Rectal smooth muscle tissue (tissue), 1 donor: ENCODE measurements around the gene UNC5C.

Experiments used
- H3K27ac ChIP-seq: one replicate; pipeline ENCODE4 v1.7.0; 2013; ENCODE audit warnings: low read depth, low read length, inconsistent platforms
- H3K27me3 ChIP-seq: one replicate; pipeline ENCODE4 v1.7.0; 2013; ENCODE audit warnings: low read length; ENCODE audit not compliant: control insufficient read depth, insufficient read depth
- H3K36me3 ChIP-seq: one replicate; pipeline ENCODE4 v1.7.0; 2013; ENCODE audit warnings: low read length; ENCODE audit not compliant: control insufficient read depth, insufficient read depth
- H3K4me1 ChIP-seq: one replicate; pipeline ENCODE4 v1.7.0; 2013; ENCODE audit warnings: low read length; ENCODE audit not compliant: control insufficient read depth, insufficient read depth
- H3K4me3 ChIP-seq: one replicate; pipeline ENCODE4 v1.7.0; 2013; ENCODE audit warnings: low read length
- H3K9ac ChIP-seq: one replicate; pipeline ENCODE4 v1.7.0; 2013; ENCODE audit warnings: low read length

Gene UNC5C

DNA sequence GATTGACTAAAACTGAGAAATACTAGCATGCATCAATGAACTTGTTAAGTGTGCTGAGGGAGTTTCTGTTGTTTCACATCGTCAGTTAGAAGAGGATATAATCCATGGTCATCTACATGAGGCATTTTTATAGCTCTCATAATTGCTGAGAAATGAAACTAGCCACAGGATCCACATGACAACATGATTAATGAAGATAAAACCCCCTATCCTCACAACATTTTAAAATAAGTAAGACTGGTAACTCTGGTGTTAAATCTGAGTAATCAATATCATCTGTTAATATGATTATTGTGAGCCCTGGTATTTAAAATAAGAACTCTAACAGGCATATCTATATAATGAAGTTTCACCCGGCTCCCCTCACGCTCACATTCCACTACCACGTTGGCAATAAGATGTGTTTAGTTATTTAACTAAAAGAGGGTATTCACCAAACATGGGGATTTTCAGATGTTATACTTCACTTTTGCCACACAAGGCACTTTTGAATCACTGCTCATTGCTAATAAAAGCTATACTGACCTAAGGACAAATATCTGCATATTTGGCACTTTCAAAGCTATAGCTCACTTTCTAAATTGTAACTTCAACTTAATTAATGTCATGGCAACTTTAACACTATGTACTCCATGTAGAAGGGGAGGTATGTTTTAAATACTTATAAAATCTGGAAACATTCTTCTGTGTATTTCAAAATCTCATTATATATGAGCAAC is 6.7 kb downstream of the UNC5C start:
- Histone ChIP-seq H3K27ac (no peak overlapping the region), H3K4me1 (no peaks in the 10 kb centered on the region), H3K36me3 (no peaks in the 10 kb centered on the region), H3K4me3 (no peak overlapping the region), H3K27me3 (peaks cover 2% of the 10 kb centered on the region), H3K9ac (no peak overlapping the region)

DNA sequence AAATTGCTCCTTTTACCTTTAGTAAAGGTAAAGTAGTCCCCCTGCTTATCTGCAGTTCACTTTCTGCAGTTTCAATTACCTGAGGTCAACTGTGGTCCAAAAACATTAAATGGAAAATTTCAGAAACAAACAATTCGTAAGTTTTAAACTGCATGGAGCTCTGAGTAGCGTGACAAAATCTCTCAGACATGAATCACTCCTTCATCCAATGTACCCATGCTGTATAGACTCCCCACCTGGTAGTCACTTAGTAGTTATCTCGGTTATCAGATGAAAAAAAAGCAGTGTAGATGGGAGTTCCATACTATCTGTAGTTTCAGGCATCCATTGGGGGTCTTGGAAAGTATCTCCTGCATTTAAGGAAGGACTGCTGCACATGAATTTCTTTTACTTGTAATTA is 7.7 kb downstream of the UNC5C start:
- H3K4me1 ChIP-seq: no peaks in the 10 kb centered on the region
- no peak overlapping the region for H3K9ac ChIP-seq
- no peak overlapping the region for H3K4me3 ChIP-seq

DNA sequence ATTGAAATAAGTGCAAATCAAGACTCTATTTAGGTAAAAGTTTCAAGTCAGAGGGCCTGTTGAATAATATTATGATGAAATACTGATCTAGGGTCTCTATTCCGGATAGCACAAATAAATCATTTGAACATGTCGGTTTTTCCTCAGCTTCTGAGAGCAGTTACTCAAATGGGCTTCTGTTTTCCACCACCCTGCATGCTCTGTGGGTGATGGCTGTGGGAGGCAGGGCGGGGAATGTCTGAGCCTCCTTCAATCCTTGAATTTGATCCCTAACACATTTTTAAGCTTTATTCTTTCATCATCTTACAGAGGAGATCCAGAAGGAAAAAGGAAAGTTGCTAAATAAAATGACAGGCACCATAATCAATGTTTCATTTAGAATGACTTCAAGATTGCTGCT is 8.5 kb downstream of the UNC5C start:
- Histone ChIP-seq H3K36me3 (no peaks in the 10 kb centered on the region), H3K4me1 (no peaks in the 10 kb centered on the region), H3K4me3 (no peak overlapping the region), H3K27me3 (no peaks in the 10 kb centered on the region), H3K27ac (no peak overlapping the region), H3K9ac (no peak overlapping the region)

More for the DNA sequence above, 7.7 kb downstream of the UNC5C start:
- Histone ChIP-seq H3K36me3 (no peaks in the 10 kb centered on the region), H3K27me3 (no peaks in the 10 kb centered on the region), H3K27ac (no peak overlapping the region)

DNA sequence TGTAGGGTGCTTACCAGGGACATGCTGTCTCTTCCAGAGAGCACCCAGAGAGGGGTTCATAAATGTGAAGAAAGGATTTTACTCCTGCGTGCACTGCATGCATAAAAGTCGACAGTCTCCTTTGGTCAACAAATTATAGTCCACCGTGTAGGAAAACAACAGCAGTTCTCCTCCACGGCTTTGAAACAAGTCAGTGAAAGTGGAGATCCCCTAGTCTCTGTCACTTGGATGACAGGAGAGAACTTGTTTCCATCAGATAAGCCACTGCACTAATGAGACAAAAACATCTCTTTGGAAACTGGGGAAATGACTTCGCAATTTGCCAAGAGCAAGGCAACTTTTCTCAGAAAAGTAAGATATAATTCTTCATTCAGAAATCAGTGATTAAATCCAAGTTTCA is 9.7 kb downstream of the UNC5C start:
- Histone ChIP-seq H3K36me3 (no peaks in the 10 kb centered on the region), H3K27me3 (no peaks in the 10 kb centered on the region), H3K9ac (no peak overlapping the region), H3K4me1 (no peaks in the 10 kb centered on the region), H3K4me3 (no peak overlapping the region), H3K27ac (no peak overlapping the region)

DNA sequence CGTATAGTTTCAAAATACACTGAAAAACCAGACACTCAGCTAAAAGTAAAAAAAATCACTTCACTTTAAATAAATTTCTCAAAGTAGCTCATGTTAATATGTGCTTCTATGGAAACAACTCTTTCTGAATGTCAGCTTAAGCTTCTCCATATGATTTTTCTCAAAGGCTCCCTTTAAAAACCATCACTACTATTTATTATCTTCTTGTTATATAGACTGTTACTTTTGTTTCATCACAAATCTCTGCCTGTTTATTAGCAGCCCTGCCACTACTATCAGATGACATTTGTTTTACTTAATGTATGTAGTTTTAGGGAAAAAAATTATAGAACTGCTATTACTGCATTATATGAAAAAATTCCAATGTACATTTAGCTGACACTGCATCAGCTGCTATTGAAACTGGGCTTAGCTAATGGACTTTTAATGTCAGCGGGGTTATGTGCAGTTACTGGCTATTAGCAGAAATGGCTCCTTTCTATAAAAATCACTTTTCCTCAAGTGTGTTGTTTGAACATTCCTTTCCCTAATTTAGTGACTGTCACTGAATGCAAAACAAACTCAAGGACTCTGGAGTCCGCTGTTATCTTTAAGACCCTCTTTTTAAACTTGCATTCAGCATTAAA is 10.8 kb downstream of the UNC5C start:
- Histone ChIP-seq H3K36me3 (no peaks in the 10 kb centered on the region), H3K27ac (no peak overlapping the region), H3K9ac (no peak overlapping the region), H3K4me3 (no peak overlapping the region), H3K4me1 (no peaks in the 10 kb centered on the region), H3K27me3 (no peaks in the 10 kb centered on the region)

DNA sequence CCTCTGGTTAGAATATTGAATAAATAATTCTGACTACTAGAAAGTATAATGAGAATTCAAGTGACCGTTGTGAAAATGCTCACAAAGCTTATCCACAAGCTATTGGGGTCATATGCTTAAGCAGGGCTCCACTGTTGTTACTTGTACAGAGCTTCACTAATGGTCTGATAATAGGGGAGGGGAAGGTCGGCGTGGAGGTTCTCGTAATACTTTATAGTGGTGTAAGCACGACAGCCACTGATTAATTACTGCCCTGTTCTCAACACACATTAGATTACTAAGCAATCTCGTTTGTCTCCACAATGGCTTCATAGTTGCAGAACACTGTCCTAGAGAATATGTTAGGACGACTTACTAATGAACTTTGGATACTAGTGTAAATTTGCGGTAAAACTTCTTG is 11.6 kb downstream of the UNC5C start:
- Histone ChIP-seq H3K4me3 (no peak overlapping the region), H3K27me3 (no peaks in the 10 kb centered on the region), H3K4me1 (no peaks in the 10 kb centered on the region), H3K27ac (no peak overlapping the region), H3K36me3 (no peaks in the 10 kb centered on the region), H3K9ac (no peak overlapping the region)

DNA sequence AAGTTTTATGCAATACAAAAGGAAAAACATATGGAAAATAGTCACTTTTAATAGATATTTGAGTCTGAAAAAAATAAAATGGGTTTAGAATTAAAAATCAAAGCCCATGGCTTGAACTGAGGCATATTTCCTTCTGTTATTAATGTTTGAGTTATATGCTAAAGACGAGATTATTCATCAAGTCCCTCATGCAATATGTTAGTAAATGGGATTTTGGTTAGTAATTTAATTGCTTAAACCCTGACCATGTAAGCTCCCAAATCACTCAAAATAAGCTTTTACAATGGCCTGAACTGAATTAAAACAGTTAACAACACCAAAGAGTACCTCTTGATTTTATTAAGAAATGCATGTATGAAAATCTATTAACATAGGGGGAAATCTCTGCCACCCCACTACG is 12.1 kb downstream of the UNC5C start:
- Histone ChIP-seq H3K4me1 (no peaks in the 10 kb centered on the region), H3K27me3 (no peaks in the 10 kb centered on the region), H3K4me3 (no peak overlapping the region), H3K9ac (no peak overlapping the region), H3K36me3 (no peaks in the 10 kb centered on the region), H3K27ac (no peak overlapping the region)

DNA sequence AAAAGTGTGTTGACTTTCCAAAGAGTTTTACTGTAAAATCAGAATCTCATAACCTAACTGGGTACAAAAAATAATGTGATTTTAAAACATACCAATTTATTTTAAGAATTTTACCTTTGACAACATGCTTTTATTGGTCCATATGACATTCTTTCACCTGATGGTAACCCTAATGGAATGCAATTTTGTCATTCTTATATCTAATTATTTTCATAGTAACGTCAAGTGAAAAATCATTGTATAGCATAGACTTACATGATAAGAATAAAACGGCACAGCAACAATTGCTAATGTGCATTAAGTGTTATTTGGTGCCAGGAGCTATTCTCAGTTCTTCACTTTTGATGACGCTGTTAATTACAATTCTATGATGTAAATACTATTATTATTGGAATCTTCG is 13.6 kb downstream of the UNC5C start:
- Histone ChIP-seq H3K9ac (no peak overlapping the region), H3K27me3 (no peaks in the 10 kb centered on the region), H3K36me3 (no peaks in the 10 kb centered on the region), H3K4me3 (no peak overlapping the region), H3K27ac (no peak overlapping the region), H3K4me1 (no peaks in the 10 kb centered on the region)

DNA sequence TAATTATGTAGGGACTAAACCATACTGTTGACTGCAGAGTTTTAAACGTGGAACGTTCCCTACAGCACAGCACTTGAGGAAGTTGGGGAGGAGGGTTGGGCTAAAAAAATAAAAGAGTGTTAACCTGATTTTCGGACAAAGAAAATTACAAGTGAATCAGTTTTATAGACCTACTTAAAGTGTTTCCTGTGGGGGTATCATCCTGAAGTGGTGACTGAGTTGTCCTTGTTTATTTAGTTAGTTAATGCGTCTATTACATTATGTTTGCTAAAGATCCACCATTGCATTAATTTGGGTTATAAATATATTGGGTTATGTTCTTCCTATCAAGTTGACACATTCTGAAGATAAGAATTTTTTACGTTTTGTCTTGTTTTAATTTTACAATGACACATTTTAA is 14.7 kb downstream of the UNC5C start:
- Histone ChIP-seq H3K4me1 (no peaks in the 10 kb centered on the region), H3K27me3 (no peaks in the 10 kb centered on the region), H3K9ac (no peak overlapping the region), H3K27ac (no peak overlapping the region), H3K4me3 (no peak overlapping the region), H3K36me3 (no peaks in the 10 kb centered on the region)

DNA sequence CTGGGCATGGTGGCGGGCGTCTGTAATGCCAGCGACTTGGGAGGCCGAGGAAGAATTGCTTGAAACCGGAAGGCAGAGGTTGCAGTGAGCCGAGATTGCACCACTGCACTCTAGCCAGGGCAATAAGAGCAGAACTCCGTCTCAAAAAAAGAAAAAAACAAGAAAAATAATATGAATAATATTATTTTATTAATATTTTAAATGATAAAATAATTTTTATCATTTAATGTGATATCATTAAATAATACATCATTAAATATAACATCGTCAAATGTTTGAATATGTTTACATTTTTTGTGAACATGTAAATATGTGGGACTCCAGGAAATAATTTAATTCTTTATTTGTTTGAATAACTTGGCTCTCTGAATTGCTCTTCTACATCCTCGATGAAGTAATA is 15.5 kb downstream of the UNC5C start:
- Histone ChIP-seq H3K4me3 (no peak overlapping the region), H3K36me3 (no peaks in the 10 kb centered on the region), H3K27ac (no peak overlapping the region), H3K4me1 (no peaks in the 10 kb centered on the region), H3K27me3 (no peaks in the 10 kb centered on the region), H3K9ac (no peak overlapping the region)

DNA sequence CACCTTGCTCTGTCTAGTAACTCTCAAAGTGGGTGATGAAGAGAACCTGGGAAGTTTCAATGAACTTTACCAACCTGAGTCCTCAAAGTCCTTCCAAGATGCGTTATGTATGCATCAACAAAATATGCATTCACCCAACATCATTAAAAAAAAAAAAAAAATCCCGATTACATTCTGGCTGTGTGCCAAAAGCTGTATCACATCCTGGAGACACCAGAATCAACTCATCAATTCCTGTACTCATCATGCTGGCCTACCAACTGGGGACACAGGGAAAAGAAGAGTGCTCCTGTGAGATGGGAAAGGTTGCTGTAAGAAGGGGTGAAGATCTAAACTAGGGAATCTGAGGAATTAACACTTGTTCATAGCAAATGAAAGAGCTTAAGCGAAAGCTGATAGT is 16.5 kb downstream of the UNC5C start:
- Histone ChIP-seq H3K4me1 (no peaks in the 10 kb centered on the region), H3K4me3 (no peak overlapping the region), H3K9ac (no peak overlapping the region), H3K27ac (no peak overlapping the region), H3K27me3 (no peaks in the 10 kb centered on the region), H3K36me3 (no peaks in the 10 kb centered on the region)

DNA sequence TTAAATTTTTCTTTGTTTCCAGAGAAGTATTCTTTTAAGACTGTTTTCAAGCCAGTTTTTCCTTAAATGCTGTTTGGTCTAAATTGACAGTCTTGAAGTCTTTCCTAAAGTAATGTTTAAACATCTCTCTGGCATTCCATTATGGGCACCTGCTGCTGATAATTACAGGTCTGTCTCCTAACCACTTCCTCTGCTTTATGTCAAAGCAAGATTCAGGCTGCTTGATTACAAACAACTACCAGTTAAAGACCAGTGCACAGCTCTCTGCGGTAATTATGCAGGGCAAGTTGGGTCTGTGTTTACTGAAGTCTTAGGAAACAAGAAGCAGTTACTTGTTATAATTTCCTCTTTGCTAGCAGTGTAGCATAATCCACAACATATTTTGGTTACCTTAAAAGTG is 17.6 kb downstream of the UNC5C start:
- H3K36me3 ChIP-seq: no peaks in the 10 kb centered on the region
- no peak overlapping the region for H3K4me3 ChIP-seq
- no peaks in the 10 kb centered on the region for H3K4me1 ChIP-seq
- no peak overlapping the region for H3K9ac ChIP-seq
- H3K27me3 ChIP-seq: no peaks in the 10 kb centered on the region
- H3K27ac ChIP-seq: no peak overlapping the region

DNA sequence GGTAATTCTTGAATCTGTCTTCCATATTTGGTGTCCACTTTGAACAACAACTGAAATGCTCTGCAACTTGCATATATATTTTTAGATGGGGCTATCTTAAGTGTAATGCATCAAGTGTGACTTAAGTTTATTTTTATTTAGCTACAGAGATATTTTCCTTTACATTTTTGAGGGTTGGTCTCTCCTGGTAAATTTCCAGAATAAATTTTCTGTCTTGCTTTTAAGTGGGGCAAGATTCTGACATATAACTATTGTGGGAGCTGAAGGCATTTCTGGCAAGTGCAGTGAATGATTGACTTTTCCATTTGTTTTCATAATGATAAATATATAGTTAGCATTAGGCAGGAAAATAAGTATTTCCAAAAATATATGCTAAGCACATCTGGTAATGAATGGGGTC is 18.8 kb downstream of the UNC5C start:
- Histone ChIP-seq H3K27me3 (no peaks in the 10 kb centered on the region), H3K9ac (no peak overlapping the region), H3K27ac (no peak overlapping the region), H3K4me3 (no peak overlapping the region), H3K4me1 (no peaks in the 10 kb centered on the region), H3K36me3 (no peaks in the 10 kb centered on the region)
